Keratinocyte (primary cell): ENCODE measurements around the gene PRKCE. TPM values are rescaled to one million over a fixed set of nuclear protein-coding genes. Genes with fewer than 3 reads are reported as not detected.

ENCODE experiments used
- DNase-seq: peaks from one replicate; pipeline ENCODE4 v3.0.0-alpha.2; 2011; ENCODE audit warnings: low read depth, missing footprints, low spot score
- FAIRE-seq: peaks from 2 replicates; lab custom pipeline; 2011; peaks lifted over from hg19 to GRCh38; lab: Jason Lieb, UNC
- H2AFZ ChIP-seq: 2 replicates; pipeline ENCODE4 v1.6.0; 2012; ENCODE audit warnings: low read length, control low read depth, inconsistent platforms; ENCODE audit not compliant: control insufficient read depth
- H3K27ac ChIP-seq: 2 replicates; pipeline ENCODE4 v1.5.1; 2011; ENCODE audit warnings: low read length; ENCODE audit not compliant: control insufficient read depth, insufficient read depth
- H3K27me3 ChIP-seq: 3 replicates; pipeline ENCODE4 v1.6.0; 2011; ENCODE audit warnings: low read length; ENCODE audit not compliant: control insufficient read depth, insufficient read depth; ENCODE audit errors: extremely low read depth
- H3K36me3 ChIP-seq, 2 experiments: 2 replicates in 1 of 2; 3 replicates in 1 of 2; pipeline ENCODE4 v1.5.1; 2011; ENCODE audit warnings: low read length in 2 of 2, mild to moderate bottlenecking in 1 of 2; ENCODE audit not compliant: control insufficient read depth in 2 of 2, insufficient read depth in 2 of 2; ENCODE audit errors: extremely low read depth in 1 of 2
- H3K4me1 ChIP-seq: 3 replicates; pipeline ENCODE4 v1.5.1; 2011; ENCODE audit warnings: low read length; ENCODE audit not compliant: control insufficient read depth, insufficient read depth; ENCODE audit errors: extremely low read depth
- H3K4me2 ChIP-seq: 3 replicates; pipeline ENCODE4 v1.6.0; 2011; ENCODE audit warnings: low read depth, low read length; ENCODE audit not compliant: control insufficient read depth, insufficient read depth; ENCODE audit errors: extremely low read depth
- H3K4me3 ChIP-seq, 3 experiments: fragments of 200-600 bp in 1 of 3; sonication (generic) in 1 of 3; 2 replicates in 2 of 3; 3 replicates in 1 of 3; pipeline ENCODE4 v1.5.1; 2011 to 2016; ENCODE audit warnings: low read length in 3 of 3, mild to moderate bottlenecking in 3 of 3, control low read depth in 2 of 3, inconsistent platforms in 1 of 3, low read depth in 1 of 3, mixed read lengths in 1 of 3, mixed run types in 1 of 3, moderate library complexity in 1 of 3; ENCODE audit not compliant: control insufficient read depth in 2 of 3, insufficient read depth in 2 of 3; ENCODE audit errors: extremely low read depth in 1 of 3
- H3K79me2 ChIP-seq: 2 replicates; pipeline ENCODE4 v1.6.0; 2012; ENCODE audit warnings: low read length; ENCODE audit not compliant: control insufficient read depth, insufficient read depth
- H3K9ac ChIP-seq: 3 replicates; pipeline ENCODE4 v1.6.0; 2011; ENCODE audit warnings: low read length; ENCODE audit not compliant: control insufficient read depth, insufficient read depth; ENCODE audit errors: extremely low read depth
- H3K9me1 ChIP-seq: 3 replicates; pipeline ENCODE4 v1.6.0; 2011; ENCODE audit warnings: low read length; ENCODE audit not compliant: control insufficient read depth, insufficient read depth; ENCODE audit errors: extremely low read depth
- H3K9me3 ChIP-seq: 2 replicates; pipeline ENCODE4 v1.5.1; 2012; ENCODE audit warnings: low read depth, low read length; ENCODE audit not compliant: control insufficient read depth
- H4K20me1 ChIP-seq: 3 replicates; pipeline ENCODE4 v1.6.0; 2011; ENCODE audit warnings: low read length; ENCODE audit not compliant: control insufficient read depth, insufficient read depth; ENCODE audit errors: extremely low read depth
- CTCF ChIP-seq, 3 experiments: IDR thresholded peaks in 1 of 3; conservative IDR thresholded peaks in 1 of 3; optimal IDR thresholded peaks in 1 of 3; 2 replicates in 2 of 3; 3 replicates in 1 of 3; pipeline versions ENCODE3 to v1.5.1; 2011; ENCODE audit warnings: low read length in 3 of 3, mild to moderate bottlenecking in 3 of 3, moderate library complexity in 2 of 3, control low read depth in 1 of 3, inconsistent platforms in 1 of 3; ENCODE audit not compliant: insufficient read depth in 2 of 3; ENCODE audit errors: extremely low read depth in 1 of 3
- EZH2 ChIP-seq: IDR thresholded peaks from one replicate; pipeline ENCODE4 v1.6.1; 2012; ENCODE audit warnings: inconsistent platforms, mild to moderate bottlenecking, low read length, moderate library complexity
- dilution Hi-C: fragments of 300-500 bp; cut with MboI; formaldehyde crosslinking; loops from one replicate; pipeline ENCODE4 v1.7.0; 2020; ENCODE audit warnings: low sequenced_read_pairs; ENCODE audit not compliant: extremely low pct_ligation_motif_present
- polyA plus RNA-seq, 5 experiments: library from polyadenylated mRNA; depleted of rRNA in 3 of 5; stranded (reverse) in 3 of 5; stranded (forward) in 1 of 5; unstranded in 1 of 5; fragments of >200 nt; gene quantifications; 1 replicate in 1 of 5; 2 replicates in 3 of 5; 3 replicates in 1 of 5; pipeline versions ENCODE4 v1.2.1 to v1.2.3, GENCODE V29; 2011 to 2012; ENCODE audit warnings: missing spikeins in 2 of 5, low read depth in 1 of 5, low replicate concordance in 1 of 5

Gene PRKCE
- polyA plus RNA-seq, 1 donor (not counting 4 experiments of a cell fraction or from before 2014, with no cell fraction given): 2.0 TPM

- Histone ChIP-seq H3K27ac (no peak overlapping the region), H3K9me1 (no peaks in the 10 kb centered on the region), H4K20me1 (no peaks in the 10 kb centered on the region), H3K4me2 (no peak overlapping the region), H3K27me3 (no peaks in the 10 kb centered on the region), H3K4me3 (no peak overlapping the region), H2AFZ (no peak overlapping the region), H3K79me2 (no peaks in the 10 kb centered on the region), H3K9me3 (no peaks in the 10 kb centered on the region), H3K9ac (no peak overlapping the region), H3K36me3 (no peaks in the 10 kb centered on the region), H3K4me1 (no peaks in the 10 kb centered on the region)
- no peak for FAIRE-seq
- no peak for TF ChIP-seq CTCF (optimal IDR thresholded peaks at IDR 0.05 in 1 of 3, IDR thresholded peaks at IDR 0.05 in 1 of 3, conservative IDR thresholded peaks at IDR 0.05 in 1 of 3; ENCODE audit: extremely low read depth in 1 of 3, insufficient read depth in 2 of 3, low read length in 3 of 3)
- TF ChIP-seq EZH2: no peak
- dilution Hi-C loops: no loop called here
- DNase-seq: no peak
Observed at GRCh38 chr2:45786836-45787357, 135.4 kb downstream of the PRKCE start.

- dilution Hi-C loops: no loop called here
Observed at GRCh38 chr2:45788401-45788800, 136.9 kb downstream of the PRKCE start.

More at GRCh38 chr2:45788401-45788800, 136.9 kb downstream of the PRKCE start:
- Histone ChIP-seq H2AFZ (no peak overlapping the region), H3K79me2 (no peaks in the 10 kb centered on the region), H3K36me3 (no peaks in the 10 kb centered on the region), H3K27me3 (no peaks in the 10 kb centered on the region), H3K27ac (no peak overlapping the region), H3K9me1 (no peaks in the 10 kb centered on the region), H3K9ac (no peak overlapping the region), H3K4me2 (no peak overlapping the region), H4K20me1 (no peaks in the 10 kb centered on the region), H3K9me3 (no peaks in the 10 kb centered on the region), H3K4me3 (no peak overlapping the region), H3K4me1 (no peaks in the 10 kb centered on the region)
- TF ChIP-seq CTCF (optimal IDR thresholded peaks at IDR 0.05 in 1 of 3, IDR thresholded peaks at IDR 0.05 in 1 of 3, conservative IDR thresholded peaks at IDR 0.05 in 1 of 3; ENCODE audit: extremely low read depth in 1 of 3, insufficient read depth in 2 of 3, low read length in 3 of 3) (no peak), EZH2 (no peak)
- DNase-seq (no peak), FAIRE-seq (no peak)
